ENCODE data around the gene LTB4R2.

Gene LTB4R2

DNA sequence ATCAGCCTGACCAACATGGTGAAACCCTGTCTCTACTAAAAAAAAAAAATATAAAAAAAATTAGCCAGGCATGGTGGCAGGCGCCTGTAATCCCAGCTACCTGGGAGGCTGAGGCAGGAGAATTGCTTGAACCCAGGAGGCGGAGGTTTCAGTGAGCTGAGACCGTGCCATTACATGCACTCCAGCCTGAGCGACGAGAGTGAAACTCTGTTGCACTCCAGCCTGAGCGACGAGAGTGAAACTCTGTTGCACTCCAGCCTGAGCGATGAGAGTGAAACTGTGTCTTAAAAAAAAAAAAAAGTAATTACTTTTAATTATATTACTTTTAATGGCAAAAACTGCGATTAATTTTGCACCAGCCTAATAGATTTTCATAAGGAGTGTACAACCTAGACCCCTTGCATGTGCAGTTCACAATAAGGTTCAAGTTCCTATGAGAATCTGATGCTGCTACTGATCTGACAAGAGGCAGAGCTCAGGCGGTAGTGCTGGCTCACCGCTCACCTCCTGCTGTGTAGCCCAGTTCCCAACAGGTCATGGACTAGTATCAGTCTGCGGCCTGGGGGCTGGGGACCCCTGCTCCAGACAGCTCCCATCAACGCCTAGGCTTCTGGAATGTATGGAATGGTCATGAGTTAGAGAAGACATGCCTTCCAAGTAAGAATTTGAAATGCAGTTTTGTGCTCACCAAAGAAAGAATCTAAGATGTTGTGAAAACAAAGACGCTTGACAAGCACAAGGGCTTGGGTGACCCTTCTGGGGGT is 11.5 kb downstream of the LTB4R2 start:
- no peak for DNase-seq (ENCODE audit: low read depth)

DNA sequence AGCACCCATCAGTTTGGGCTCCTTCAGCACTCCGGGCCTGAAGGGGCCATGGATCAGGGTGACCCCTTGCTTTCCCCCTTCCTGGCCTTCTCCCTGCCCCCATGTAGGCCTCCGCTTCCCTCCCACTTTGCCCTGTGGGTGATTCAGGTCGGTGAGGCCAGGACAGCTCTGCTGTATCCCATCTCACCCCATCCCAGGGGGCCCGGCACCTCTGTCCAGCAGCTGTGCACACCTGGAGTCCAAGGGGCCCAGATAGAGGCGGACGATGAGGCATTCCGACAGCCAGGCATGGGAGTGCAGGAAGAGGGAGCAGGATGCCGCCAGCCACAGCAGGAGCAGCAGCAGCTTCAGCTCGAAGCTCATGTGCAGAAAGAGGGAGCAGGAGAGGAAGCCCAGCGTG is 12.7 kb downstream of the LTB4R2 start:
- DNase-seq (ENCODE audit: low read depth): no peak

DNA sequence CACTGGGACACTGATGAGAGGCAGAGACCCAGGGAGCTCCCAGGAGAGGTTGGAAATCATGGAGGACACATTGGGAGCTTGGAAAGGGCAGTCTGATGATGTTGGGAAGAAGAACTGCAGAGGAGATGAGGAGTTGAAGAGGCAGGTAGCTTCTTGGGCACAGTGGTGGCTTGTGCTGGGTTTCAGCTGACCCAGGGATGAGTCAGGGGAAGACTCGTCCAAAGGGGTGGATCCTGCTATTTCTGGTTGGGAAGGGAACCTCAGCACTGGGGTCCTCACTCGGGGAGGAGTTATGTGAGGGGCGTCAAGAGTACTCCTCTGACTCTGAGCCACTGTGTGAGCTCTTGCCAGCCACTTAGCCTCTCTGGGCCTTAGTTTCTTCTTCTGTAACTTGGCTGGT is 13.4 kb downstream of the LTB4R2 start:
- no peak for DNase-seq (ENCODE audit: low read depth)

DNA sequence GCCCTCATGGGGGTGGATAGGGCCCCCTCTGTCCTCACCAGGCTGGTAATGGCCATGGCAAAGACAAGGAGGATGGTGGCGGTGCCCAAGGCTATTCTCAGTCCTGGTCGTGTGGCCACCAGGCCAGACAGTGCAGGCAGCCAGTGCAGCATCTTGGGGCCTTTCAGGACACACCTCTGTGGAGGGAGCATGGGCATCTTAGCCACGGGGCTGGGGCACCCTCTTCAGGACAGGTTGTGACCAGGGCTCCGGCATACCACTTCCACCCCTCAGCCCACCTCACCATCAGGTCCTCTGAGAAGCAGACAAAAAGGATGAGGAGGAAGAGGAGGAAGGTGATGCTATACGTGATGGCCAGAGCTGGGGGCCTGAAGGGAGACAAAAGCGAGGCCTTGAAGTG is 14.1 kb downstream of the LTB4R2 start:
- DNase-seq (ENCODE audit: low read depth): no peak

DNA sequence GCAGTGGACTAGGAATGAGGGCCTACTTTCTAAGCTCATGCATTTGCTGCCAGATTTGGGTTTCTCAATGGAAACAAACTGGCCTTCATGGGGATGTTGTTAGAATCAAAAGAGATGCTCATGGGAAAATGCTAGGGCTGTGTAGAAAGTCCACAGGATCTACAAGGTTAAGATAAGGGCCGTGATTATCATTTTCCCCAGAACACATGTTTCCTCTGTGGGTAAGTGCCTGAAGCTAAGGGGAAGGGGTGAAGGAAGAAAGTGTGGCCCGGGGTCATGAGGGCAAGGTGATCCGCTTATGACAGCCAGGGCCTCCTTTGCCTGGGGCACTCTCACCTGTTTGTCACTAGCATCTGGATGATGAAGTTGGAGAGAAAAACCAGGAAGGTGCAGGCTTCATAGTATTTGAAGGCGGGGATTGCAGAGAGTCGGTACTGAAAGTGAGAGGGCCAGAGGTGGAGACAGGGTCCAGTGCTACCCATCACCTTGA is 15.1 kb downstream of the LTB4R2 start:
- no peak for DNase-seq (ENCODE audit: low read depth)

DNA sequence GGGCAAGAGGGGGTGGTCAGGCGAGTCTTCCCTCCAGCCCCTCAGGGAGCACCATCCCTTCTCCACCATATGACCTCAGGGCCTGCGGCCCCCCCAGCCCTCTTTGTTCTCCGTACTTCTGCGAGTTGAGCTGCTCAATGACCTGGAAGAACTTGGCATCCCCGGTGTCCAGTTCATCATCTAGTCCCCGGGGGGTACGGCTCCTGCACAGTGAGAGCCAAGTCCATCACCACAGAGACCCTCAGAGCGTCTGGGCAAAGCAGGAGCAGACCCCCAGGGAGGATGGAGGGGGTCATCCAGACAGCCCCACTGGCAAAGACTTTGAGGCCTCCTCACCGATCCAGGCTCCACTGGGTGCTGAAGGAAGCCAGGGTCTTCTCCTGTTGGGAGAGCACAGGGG is 16.0 kb downstream of the LTB4R2 start:
- DNase-seq (ENCODE audit: low read depth): no peak

DNA sequence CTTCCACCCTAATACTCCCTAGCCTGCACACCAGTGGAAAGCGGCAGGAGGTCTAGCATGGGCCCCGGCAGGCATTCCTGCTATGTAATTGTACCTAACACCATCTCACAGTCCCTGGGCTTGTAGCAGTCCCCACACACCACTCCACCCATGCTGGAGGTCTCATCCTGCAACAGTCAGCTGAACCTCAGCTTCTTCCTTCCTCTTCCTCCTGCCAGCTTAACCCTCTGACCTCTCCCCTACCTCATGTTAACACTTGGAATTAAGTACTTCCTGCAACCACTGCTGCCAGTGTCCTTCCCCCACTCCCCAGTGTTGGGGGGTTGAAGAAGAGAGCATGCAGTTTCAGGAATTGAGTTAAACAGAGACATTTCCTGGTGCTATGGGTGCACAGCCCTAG is 17.4 kb downstream of the LTB4R2 start:
- no peak for DNase-seq (ENCODE audit: low read depth)

DNA sequence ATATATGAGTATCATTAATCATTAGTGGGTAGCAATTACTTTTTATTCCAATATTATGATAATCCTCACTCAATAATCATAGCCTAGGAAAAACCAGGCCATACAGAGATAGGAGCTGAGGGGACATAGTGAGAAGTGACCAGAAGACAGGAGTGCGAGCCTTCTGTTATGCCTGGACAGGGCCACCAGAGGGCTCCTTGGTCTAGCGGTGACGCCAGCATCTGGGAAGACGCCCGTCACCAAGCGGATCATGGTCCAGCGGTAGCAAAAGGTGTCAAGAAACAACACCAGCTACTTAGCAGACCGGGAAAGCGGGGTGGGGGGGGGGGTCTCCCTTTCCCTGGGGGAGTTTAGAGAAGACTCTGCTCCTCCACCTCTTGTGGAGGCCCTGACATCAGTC is 18.0 kb downstream of the LTB4R2 start:
- peak; percentile 46 for DNase-seq (ENCODE audit: low read depth)

DNA sequence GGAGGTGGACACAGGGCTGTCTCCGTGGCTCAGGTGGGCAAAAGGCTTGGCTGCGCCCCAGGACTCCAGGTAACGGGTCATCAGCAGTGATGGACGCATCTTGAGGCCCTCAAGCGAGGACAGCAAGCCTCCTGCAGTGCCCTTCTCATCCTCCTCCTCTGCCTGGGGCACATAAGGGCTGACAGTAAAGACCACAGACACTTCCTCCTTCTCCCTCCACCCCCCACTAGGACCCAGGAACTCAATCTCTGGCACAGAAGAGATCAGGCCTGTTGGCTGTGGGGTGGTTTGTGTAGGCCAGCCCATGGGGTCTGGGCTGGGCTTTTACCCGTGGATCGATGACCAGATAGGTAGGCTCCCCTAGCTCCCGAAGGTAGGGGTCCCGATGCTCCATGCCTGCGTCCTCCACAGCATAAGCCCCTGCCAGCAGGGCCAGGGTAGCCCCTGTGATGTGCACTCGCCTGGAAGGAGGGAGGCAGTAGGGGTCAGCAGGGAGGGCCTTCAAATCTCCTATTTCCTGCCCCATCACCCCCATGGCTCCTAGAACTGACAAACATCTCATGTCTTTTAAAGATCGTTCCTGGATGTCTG is 19.2 kb downstream of the LTB4R2 start:
- no peak for DNase-seq (ENCODE audit: low read depth)

DNA sequence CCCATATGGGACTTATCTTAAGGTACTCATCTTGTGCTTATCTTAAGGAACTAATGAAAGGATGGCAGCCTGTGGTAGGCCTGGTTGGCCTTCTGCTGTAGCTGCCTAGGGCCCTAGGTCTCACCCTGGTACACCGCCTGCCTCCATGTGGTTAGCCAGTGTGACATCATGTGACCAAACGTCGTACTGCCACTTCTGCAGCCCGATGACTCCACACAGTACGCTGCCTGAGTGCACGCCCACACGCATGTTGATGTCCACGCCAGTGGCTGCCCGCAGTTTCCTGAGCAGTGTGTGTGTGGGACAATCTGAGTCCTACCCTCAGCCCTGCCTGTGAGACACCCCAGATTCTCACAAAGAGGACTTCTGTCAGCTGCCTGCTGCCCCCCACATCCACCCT is 19.8 kb downstream of the LTB4R2 start:
- no peak for DNase-seq (ENCODE audit: low read depth)

DNA sequence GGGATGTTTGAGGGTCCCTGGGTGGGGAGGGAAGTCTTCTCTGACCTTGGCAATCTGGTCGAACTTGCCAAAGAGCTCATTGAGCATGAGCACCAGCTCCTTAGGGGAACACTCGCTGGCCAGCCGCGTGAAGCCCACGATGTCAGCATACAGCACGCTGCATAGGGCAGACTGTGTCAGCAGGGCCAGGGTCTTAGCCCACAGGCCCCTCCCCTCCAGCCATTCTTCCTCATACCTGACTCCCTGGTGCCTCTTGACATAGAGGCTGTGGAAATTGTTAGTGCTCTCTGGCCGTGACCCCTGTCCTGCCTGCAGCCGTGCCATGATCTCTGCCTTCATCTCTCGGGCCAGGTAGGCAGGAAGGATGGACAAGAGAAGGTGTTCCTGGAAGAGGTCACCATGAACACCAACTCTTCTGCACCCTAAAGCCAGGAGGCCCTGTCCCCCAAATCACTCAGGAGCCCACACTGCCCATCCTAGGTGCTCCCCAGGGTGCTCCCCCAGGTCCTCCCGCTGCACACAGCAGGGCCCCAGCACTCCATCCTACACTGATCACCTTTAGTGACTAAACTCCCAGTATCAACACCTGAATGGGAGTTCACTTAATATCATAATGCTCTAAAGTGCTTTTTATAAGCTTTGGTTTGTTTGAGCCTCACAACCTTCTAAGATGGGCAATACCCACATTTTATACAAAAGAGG is 21.2 kb downstream of the LTB4R2 start:
- no peak for DNase-seq (ENCODE audit: low read depth)

DNA sequence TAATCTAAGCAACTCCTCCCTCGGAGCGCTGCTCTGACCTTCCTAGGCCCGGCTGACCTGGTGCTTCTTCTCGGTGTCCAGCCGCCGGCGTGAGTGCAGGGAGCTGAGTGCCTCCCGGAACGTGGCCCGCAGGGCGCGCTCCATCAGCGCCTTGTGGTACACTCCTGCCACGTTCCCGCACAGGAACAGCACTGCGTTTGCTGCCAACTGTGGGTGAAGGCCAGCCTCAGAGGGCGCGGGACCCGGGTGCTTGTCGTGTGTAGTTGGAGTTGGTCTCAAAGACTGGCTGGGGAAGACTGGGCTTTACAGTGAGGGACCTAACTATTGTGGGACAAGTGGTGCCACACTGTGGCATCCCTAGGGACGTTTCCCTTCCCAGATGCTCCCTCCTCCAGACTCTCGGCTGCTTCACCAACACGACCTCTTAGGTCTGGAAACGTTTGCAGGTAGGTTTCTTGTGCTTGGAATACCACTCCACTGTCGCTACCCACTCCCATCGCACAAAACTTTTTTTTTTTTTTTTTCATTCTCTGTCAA is 21.9 kb downstream of the LTB4R2 start:
- no peak for DNase-seq (ENCODE audit: low read depth)

DNA sequence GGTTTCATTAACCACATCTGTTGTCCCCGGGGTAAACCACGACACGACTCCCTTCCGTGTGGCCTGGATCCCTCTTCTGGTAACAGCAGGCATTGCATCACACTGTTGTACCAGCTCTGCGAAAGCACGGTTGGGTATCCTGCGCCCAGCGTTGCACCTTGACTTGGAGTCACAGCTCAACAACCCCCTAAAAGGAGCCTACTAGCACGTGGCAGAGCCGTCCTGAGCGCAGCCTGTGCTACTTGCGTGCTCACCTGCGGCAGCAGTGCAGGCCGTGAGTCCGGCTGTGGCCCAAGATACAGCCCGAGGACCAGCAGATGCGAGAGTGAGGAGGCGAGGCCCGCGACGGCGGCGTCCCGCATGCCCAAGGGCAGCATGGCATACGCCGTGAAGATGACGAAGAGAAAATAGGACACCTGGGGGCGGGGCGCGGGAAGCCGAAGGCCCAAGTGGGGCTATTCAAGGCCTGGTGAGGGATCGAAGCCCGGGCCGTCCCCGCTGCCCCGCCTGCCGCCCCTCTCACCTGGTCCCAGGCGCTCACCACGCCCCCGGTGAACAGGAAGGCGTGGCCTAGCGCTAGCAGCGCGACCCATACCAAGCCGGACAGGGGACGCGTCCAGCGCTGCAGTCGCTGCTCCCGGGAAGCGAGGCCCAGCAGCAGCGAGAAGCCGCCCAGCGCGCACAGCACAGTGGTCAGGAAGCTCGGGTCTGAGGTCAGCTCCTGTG is 22.5 kb downstream of the LTB4R2 start:
- peak; percentile 70 for DNase-seq (ENCODE audit: low read depth)

DNA sequence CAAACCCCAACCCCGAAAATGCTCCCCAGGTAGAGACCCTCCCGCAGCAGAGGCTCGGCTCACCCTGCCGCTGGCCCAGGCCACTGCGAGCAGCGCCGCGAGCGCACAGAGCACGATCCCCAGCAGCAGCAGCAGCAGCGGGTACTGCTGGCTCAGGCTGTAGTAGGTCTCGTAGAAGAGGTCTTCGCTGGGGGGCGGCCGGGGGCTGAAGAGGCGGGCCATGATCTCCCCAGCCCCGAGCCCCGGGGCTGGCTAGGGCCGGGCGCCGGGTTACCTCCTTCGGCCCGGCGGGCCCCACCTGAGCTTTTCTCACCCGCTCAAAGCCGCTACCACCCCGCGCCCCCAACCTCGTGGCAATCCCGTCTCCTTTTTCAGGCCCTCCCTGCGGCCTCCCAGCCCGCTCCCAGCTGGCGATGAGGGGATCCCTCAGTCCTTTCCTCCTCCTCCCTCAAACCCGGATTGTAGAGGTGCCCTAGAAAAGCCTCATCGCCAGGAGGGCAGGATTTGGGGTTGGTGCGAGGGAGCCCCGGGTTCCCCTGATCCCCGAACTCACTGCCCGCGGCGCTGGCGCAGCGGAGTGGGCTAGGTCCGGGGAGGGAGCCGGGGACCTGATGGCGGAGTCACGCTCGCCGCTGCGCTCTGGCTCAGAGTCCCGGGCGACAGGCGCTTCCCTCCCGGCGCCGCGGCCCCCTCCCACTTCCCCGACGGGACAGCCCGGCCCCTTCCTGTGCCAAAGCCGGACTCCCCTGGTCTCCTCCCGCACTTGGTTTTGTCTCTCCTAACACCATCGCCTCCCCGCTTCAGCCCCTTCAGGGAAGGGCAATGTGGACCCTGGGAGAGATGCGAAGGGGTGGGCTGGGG is 24.7 kb downstream of the LTB4R2 start, which contains the start of gene ADCY4:
ADCY4 (minus strand) TSS at position 641 of the 861 bp plus-strand sequence; CDS start at position 222, 419 bp downstream.
- DNase-seq (ENCODE audit: low read depth): no peak

DNA sequence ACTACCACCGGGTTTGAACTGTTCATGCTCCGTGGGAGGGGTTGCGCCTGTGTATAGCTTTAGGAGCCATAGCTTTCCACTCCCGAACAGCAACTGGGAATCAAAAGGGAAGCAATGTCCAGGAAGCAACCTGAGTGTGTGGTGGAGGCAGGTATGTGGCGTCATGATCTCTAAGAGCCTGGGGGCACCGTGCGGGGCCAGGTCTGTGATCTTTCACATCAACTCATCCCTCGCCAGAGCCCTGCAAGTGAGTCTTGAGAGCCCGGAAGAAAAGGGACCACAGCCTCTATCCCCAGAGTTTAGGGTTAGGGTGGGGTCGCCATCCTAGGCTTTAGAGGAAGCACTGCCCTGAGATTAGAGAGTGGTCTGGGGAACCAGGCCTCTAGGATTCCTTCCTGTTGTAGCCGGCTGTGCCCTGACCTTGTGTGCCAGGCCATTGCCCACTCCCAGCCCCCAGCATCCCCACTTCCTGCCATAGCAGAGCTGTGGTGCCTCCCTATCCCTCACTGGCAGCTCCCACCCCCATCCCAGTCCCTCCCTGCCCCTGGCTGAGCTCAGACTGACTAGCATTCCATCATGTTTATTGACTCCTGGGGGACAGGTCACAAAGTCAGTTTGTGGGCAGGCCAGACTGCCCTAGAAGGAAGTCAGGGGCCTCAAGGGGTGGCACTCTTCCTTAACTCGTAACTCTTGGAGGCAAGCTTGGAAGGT is 25.7 kb downstream of the LTB4R2 start:
- DNase-seq (ENCODE audit: low read depth): peak; percentile 54

DNA sequence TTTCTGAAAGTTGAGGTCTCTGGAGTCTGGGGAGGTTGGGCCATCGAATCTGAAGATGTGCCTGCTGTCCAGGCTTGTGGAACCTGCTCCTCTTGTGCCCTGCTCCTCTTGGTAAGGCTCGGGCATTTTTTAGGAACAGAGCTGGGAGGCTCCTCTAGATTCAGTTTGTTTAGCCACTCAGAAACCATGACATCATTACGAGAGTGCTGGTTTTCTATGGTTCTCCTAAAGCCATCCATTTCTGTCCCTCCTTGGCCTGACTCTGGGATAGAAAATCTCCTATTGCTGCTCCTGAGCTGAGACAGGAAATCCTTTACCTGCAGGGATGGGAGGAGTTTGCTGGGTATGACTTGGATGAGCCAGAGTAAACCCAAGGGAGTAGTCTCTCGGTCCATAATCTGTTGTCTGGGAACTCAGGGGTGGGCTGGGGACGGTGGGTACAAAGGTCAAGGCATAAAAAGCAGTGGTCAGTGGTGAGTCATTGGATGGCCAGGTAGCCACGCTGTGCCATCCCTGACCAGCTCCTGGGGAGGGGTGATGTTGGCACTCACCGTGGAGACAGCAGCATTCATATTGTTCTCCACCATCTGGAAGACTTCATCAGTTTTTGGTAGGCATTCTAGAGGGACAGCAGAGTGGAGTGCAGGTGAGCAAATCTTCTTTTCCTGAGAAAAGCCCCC is 27.3 kb downstream of the LTB4R2 start:
- DNase-seq (ENCODE audit: low read depth): no peak

DNA sequence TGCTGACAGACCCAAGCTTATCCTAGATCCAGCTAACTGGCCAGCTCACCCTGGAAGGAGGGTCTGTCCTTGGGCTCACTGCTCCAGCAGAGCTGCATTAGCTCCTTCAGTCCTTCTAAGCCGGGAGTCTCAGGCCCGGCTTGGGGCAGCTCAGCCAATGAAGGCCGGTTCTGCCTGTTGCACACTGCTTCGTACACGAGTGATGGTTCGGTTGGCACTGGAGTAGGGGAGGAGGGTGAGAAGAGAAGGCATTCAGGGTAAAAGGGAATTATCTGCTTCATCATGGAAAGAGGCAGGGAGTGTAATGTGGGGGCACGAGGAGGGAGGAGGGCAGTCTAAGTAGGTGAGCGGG is 27.9 kb downstream of the LTB4R2 start:
- no peak for DNase-seq (ENCODE audit: low read depth)

DNA sequence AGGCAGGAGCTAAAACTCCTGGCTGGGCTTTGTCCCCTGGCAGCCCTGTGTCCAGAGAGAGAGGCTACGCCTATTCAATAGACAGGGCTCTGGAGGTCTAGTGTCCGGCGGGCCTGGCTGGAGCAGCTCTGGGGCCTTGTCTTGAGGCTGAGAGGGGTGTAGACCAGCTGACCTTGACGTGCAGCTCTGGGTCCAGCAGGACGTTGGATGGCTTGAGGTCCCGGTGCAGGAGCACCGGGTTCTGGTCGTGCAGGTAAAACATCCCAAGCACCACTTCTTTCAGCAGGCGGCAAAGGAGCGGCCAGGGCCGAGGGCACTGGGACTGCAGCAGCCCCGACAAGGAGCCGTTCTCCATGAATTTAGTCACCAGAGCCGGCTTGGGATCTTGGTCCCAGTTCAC is 28.9 kb downstream of the LTB4R2 start:
- no peak for DNase-seq (ENCODE audit: low read depth)

DNA sequence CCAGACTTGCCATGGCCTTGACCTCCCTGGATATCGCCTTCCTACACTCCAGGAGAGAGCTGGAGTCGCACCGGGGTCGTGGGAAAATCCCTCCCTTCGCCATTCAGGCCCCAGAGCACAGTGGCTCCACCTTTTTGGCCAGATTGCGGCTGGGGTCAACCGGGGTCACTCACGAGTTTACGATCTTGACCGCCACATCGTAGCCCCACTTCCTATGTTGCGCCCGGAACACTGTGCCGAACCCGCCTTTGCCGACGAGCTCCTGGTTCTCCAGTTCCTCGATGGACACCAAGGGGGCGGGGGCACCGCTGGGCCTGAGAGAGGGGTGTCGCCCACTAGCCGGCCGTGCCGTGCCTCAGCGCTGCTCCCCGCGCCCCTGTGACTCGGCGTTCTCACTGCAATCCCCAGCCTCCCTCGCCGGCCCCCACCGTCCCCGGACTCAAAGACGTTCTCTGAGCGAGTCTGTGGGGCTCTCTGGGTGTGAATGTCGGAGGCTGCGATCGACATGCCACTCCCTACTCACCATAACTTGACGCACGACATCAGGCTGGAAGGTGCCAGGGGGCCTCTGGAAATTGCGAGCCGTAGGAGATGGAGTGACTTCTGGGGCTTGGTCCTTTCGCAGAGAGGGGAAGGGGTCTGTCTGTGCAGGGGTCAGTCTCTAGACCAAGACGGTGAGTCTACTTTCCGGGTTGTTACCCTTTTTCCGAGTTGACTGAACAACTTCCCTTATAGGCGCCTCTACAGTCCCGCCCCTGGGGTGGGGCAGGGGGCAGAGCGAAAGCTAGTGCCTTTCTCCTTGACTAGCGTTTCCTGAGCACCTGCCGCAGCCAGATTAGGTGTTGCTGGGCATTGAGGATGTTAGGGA is 29.6 kb downstream of the LTB4R2 start, which contains the start of gene RIPK3:
RIPK3 (minus strand) TSS at position 708 of the 868 bp plus-strand sequence; CDS start at position 543, 165 bp downstream.
- DNase-seq (ENCODE audit: low read depth): no peak
